Neural progenitor cell (in vitro differentiated cells): ENCODE measurements around the gene UVSSA. TPM values are rescaled to one million over a fixed set of nuclear protein-coding genes. Genes with fewer than 3 reads are reported as not detected.

Source experiments
- DNase-seq: peaks from one replicate; pipeline ENCODE4 v3.0.0-alpha.2; 2016; ENCODE audit warnings: low spot score
- H2AFZ ChIP-seq: fragments of 200-600 bp; sonication (generic); replicated peaks from 2 replicates; pipeline ENCODE4 v1.6.1; 2016; ENCODE audit warnings: antibody characterized with exemption
- H3F3A ChIP-seq: fragments of 200-600 bp; sonication (generic); 2 replicates; pipeline ENCODE4 v1.6.1; 2016; ENCODE audit warnings: antibody characterized with exemption, low read depth
- H3K27ac ChIP-seq: fragments of 200-600 bp; sonication (generic); 2 replicates; pipeline ENCODE4 v1.5.1; 2016; ENCODE audit warnings: mild to moderate bottlenecking
- H3K27me3 ChIP-seq: fragments of 200-600 bp; sonication (generic); 2 replicates; pipeline ENCODE4 v1.6.1; 2016; ENCODE audit warnings: mild to moderate bottlenecking, moderate library complexity
- H3K36me3 ChIP-seq: fragments of 200-600 bp; sonication (generic); 2 replicates; pipeline ENCODE4 v1.5.1; 2016
- H3K4me1 ChIP-seq: fragments of 200-600 bp; sonication (generic); 2 replicates; pipeline ENCODE4 v1.6.1; 2016; ENCODE audit warnings: mixed run types
- H3K4me2 ChIP-seq: fragments of 200-600 bp; sonication (generic); 2 replicates; pipeline ENCODE4 v1.6.1; 2016
- H3K4me3 ChIP-seq: fragments of 200-600 bp; sonication (generic); 2 replicates; pipeline ENCODE4 v1.5.1; 2016
- H3K79me2 ChIP-seq: fragments of 200-600 bp; sonication (generic); 2 replicates; pipeline ENCODE4 v1.6.1; 2016; ENCODE audit warnings: low read depth
- H3K9ac ChIP-seq: fragments of 200-600 bp; sonication (generic); 2 replicates; pipeline ENCODE4 v1.6.1; 2016
- H3K9me3 ChIP-seq: fragments of 200-600 bp; sonication (generic); 2 replicates; pipeline ENCODE4 v1.5.1; 2016; ENCODE audit warnings: low read depth
- H4K20me1 ChIP-seq: fragments of 200-600 bp; sonication (generic); 2 replicates; pipeline ENCODE4 v1.6.1; 2016; ENCODE audit warnings: low read depth
- H3K27ac Mint-ChIP-seq: 3 replicates; pipeline ENCODE4 v1.8.0; 2021; ENCODE audit warnings: mixed read lengths
- H3K27me3 Mint-ChIP-seq: 2 replicates; pipeline ENCODE4 v1.8.0; 2022; ENCODE audit warnings: low read depth, mild to moderate bottlenecking, inconsistent platforms, moderate library complexity, mixed read lengths; ENCODE audit not compliant: insufficient read depth
- H3K36me3 Mint-ChIP-seq: 3 replicates; pipeline ENCODE4 v1.8.0; 2021; ENCODE audit warnings: mixed read lengths
- H3K4me1 Mint-ChIP-seq: 3 replicates; pipeline ENCODE4 v1.8.0; 2021; ENCODE audit warnings: mixed read lengths
- H3K4me3 Mint-ChIP-seq: 3 replicates; pipeline ENCODE4 v1.8.0; 2021; ENCODE audit warnings: mild to moderate bottlenecking, moderate library complexity, mixed read lengths
- H3K9me3 Mint-ChIP-seq: 3 replicates; pipeline ENCODE4 v1.8.0; 2020; ENCODE audit warnings: mixed read lengths
- CTCF ChIP-seq: fragments of 200-600 bp; sonication (generic); IDR thresholded peaks from 2 replicates; pipeline ENCODE4 v1.5.1; 2017; ENCODE audit warnings: antibody characterized with exemption, mild to moderate bottlenecking
- EZH2 ChIP-seq: fragments of 200-600 bp; sonication (generic); IDR thresholded peaks from 2 replicates; pipeline ENCODE4 v1.6.1; 2017; ENCODE audit warnings: antibody characterized with exemption, mild to moderate bottlenecking, moderate library complexity
- EZH2phosphoT487 ChIP-seq: fragments of 200-600 bp; sonication (generic); IDR thresholded peaks from 2 replicates; pipeline ENCODE4 v1.6.1; 2017; ENCODE audit warnings: antibody characterized with exemption
- total RNA-seq: library from RNA; depleted of rRNA; stranded (reverse); fragments of >200 nt; gene quantifications from 2 replicates; pipeline ENCODE4 v1.2.3, GENCODE V29; 2015; ENCODE audit warnings: low replicate concordance

The UVSSA gene
- total RNA-seq, 1 donor from 2014 or later: 10.9 TPM

- no peaks in the 10 kb centered on the region for H4K20me1 ChIP-seq
- Mint-ChIP-seq H3K27me3 (peaks cover 6% of the 10 kb centered on the region), H3K4me3 (no peak overlapping the region), H3K9me3 (no peaks in the 10 kb centered on the region), H3K36me3 (peaks cover 5% of the 10 kb centered on the region), H3K4me1 (peaks cover 2% of the 10 kb centered on the region), H3K27ac (no peak overlapping the region)
- H3K4me1 ChIP-seq: no peaks in the 10 kb centered on the region
- H3K9ac ChIP-seq: no peak overlapping the region
- H3K79me2 ChIP-seq: no peaks in the 10 kb centered on the region
- no peaks in the 10 kb centered on the region for H3F3A ChIP-seq
- no peak overlapping the region for H3K4me3 ChIP-seq
- no peaks in the 10 kb centered on the region for H3K36me3 ChIP-seq
- no peak overlapping the region for H3K4me2 ChIP-seq
- DNase-seq: no peak
- H3K9me3 ChIP-seq: no peaks in the 10 kb centered on the region
- H3K27ac ChIP-seq: no peak overlapping the region
- no peaks in the 10 kb centered on the region for H3K27me3 ChIP-seq
- no peak overlapping the region for H2AFZ ChIP-seq
- TF ChIP-seq EZH2 (no peak), CTCF (no peak), EZH2phosphoT487 (no peak)
Measured at GRCh38 chr4:1325681-1326635, 21.1 kb upstream of the UVSSA start.

GRCh38 chr4:1326751-1327525, 20.1 kb upstream of the UVSSA start:
- H3K36me3 Mint-ChIP-seq: peaks cover 5% of the 10 kb centered on the region
- H3K9me3 ChIP-seq: no peaks in the 10 kb centered on the region
- H3K27ac ChIP-seq: no peak overlapping the region
- DNase-seq: no peak
- no peak overlapping the region for H3K27ac Mint-ChIP-seq
- H3K27me3 Mint-ChIP-seq: peaks cover 2% of the 10 kb centered on the region
- TF ChIP-seq EZH2 (no peak), EZH2phosphoT487 (no peak), CTCF (no peak)
- H3K4me1 Mint-ChIP-seq: peaks cover 2% of the 10 kb centered on the region
- H3K4me1 ChIP-seq: no peaks in the 10 kb centered on the region
- H3K4me3 ChIP-seq: no peak overlapping the region
- no peaks in the 10 kb centered on the region for H3F3A ChIP-seq
- H3K79me2 ChIP-seq: no peaks in the 10 kb centered on the region
- H3K27me3 ChIP-seq: no peaks in the 10 kb centered on the region
- H3K36me3 ChIP-seq: no peaks in the 10 kb centered on the region
- H4K20me1 ChIP-seq: peaks cover 2% of the 10 kb centered on the region
- no peak overlapping the region for H2AFZ ChIP-seq
- no peak overlapping the region for H3K9ac ChIP-seq
- no peak overlapping the region for H3K4me3 Mint-ChIP-seq
- H3K9me3 Mint-ChIP-seq: no peaks in the 10 kb centered on the region
- H3K4me2 ChIP-seq: no peak overlapping the region

GRCh38 chr4:1327526-1328266, 19.3 kb upstream of the UVSSA start:
- Histone ChIP-seq H3K9ac (no peak overlapping the region), H3K27ac (no peak overlapping the region), H3K27me3 (no peaks in the 10 kb centered on the region), H2AFZ (no peak overlapping the region), H3K79me2 (no peaks in the 10 kb centered on the region), H3F3A (no peaks in the 10 kb centered on the region), H3K36me3 (no peaks in the 10 kb centered on the region), H4K20me1 (peaks cover 4% of the 10 kb centered on the region), H3K4me1 (no peaks in the 10 kb centered on the region), H3K4me3 (no peak overlapping the region), H3K9me3 (no peaks in the 10 kb centered on the region), H3K4me2 (no peak overlapping the region)
- peaks cover 2% of the 10 kb centered on the region for H3K27me3 Mint-ChIP-seq
- no peak overlapping the region for H3K27ac Mint-ChIP-seq
- H3K4me1 Mint-ChIP-seq: peaks cover 2% of the 10 kb centered on the region
- H3K9me3 Mint-ChIP-seq: no peaks in the 10 kb centered on the region
- H3K36me3 Mint-ChIP-seq: peaks cover 5% of the 10 kb centered on the region
- TF ChIP-seq EZH2 (no peak), EZH2phosphoT487 (no peak), CTCF (no peak)
- DNase-seq: no peak
- H3K4me3 Mint-ChIP-seq: no peak overlapping the region
